Stimulated activated CD8-positive, alpha-beta memory T cell treated with anti-CD3 and anti-CD28 coated beads, Interleukin-4, amount 100 ng/mL, for 4 hours (primary cell): ENCODE measurements around the gene EPB41L4B.
A peak's percentile ranks its signal among the peaks of the same experiment; 100 is the strongest.
"Not testable (repeated sequence)": the region's sequence is repeated elsewhere in the genome, so short reads cannot be mapped to it uniquely, and the experiment has no call there.

Source experiments
- DNase-seq, 2 donors: peaks; one replicate each; pipeline ENCODE4 v3.0.0-alpha.2; 2020; ENCODE audit warnings: low read depth in 2 of 2, low spot score in 1 of 2

EPB41L4B gene

DNA sequence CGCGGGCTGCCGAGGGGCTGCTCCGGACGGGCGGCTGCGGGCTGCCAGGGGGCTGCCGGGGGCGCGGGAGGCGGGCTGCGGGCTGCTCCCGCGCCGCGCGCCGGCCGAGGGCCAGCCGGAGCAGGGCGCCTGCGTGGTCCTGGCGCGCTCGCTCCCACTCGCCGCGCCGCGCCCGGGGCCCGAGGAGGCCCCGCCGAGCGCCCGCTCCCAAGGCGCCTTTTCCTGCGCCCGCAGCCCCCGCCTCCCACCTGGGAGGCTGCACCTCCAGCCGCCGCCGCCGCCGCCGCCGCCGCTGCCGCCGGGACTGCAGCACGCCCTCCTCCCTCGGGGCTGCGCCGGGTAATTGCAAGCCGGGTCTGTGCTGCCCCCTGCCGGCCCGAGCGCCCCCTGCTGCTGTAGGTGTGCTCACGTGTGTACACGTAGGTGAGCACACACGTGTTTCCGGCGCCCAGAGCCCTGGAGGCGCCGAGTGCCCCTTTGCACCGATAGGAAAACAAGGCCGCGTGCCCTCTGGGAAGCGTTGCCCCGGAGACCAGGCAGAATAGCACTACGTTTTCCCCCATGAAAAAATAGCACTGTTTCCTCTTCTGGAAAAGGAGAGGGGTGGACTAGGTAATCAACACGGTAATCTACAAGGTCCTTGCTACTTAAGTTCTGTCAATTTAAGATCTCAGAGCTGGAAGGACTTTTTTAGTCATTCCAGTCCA is at the start of gene EPB41L4B:
Gene EPB41L4B, minus strand, starts transcription at position 318 of the 707 bp plus-strand sequence. CDS start 613 bp downstream, outside the sequence.
- DNase-seq = peak; percentile 57 to 68

GRCh38 chr9:109369285-109369684 is 48.4 kb upstream of the EPB41L4B start:
- no peak for DNase-seq

DNA sequence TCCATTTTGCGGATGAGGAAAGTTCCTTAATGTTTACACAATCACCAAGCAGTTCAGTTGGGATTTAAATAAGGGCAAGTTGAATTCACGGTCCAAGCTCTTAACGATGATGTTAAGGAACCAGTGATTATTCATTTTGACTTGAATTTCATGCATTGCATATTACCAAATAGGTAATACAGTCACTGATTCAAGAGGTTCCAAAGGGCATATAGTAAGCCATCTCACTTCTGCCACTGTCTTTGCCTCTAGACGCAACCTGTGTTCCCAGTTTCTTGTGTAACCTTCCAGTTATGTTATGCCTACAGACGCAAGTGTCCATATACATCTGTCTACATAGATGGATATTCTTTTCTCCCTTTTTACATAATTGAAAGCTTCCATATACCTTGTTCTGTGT is 39.9 kb upstream of the EPB41L4B start:
- no peak for DNase-seq

- DNase-seq = not testable (repeated sequence)
These were observed 38.2 kb upstream of the EPB41L4B start for GRCh38 chr9:109358968-109359603.

DNA sequence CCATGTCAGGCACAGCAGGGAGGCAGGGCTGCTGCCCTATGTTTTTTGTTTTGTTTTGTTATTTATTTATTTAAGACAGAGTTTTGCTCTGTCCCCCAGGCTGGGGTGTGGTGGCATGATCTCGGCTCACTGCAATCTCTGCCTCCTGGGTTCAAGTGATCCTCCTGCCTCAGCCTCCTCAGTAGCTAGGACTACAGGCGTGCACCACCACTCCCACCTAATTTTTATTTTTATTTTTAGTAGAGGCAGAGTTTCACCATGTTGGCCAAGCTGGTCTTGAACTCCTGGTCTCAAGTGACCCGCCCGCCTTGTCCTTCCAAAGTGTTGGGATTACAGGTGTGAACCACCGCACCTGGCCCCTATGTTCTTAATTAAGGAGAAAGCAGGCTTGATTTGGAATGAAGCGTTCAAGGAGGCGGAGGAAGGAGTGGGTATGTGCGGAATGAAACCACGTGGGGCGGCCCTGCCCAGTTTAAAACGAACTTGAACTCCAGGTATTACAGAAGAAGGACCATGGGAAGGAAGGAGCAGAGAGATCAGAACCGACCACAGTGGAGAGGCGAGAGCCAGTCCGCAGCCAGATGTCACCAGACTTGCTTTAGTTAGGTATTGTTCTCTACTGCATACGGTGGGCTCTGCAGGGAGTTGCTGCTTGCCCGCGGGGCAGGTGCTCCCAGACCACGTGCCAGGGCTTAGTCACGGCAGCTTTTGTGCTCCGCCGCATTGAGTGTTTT is 34.9 kb upstream of the EPB41L4B start:
- DNase-seq = no peak

DNA sequence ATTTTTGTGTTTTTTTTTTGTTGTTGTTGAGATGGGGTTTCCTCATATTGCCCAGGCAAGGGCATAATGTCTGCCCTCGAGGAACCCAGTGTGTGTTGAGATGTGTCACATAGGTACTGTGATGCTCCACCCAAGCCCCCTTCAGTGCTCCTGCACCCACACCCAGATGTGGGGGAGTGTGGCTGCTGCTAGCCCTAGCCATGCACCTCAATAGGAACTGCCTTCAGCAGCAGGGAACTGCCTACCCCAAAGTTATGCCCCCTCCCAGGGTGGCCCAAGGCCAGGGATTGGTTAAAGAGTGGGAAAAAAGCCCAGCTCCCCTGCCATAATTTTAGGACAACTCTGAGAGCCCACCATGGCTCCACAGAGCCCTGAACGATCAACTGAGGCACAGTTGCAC is 33.3 kb upstream of the EPB41L4B start:
- DNase-seq = no peak

DNA sequence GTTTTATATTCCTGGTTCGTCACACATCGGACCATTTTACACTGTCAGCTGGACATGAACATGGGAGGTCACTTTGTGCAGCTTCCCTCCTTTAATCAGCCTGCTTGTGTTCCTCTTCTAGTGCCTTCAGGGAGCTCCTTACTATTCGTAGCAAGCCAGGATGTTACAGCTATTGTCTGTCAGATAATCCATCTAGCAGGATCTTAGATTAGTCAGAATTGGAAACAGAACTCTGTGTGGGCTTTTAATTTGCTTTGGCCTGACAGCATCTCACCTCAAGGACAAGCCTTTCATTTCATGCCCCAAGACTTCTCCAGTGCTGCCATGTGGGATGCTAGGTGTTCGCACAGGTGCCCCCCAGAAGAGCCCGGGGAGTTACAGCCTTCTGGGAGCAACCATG is 30.2 kb upstream of the EPB41L4B start:
- no peak for DNase-seq

DNA sequence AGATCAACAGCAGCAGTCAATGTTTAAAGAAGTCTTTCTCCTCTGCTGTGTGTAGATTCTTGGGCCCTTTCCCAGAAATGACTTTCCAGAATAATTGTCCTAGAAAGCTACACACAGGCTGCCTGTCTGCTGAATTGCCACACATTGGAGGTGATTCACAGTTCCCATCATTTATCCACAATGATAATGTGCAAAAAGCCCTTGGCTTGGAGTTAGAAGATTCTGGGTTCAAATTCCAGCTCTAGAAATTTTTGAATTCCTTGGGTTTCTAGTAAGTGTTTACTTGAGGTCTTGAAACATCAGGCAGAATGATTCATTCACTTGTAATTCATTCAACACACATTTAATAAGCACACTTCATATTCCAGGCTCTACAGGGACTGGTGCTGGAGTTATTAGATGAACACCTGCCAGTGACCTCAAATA is 28.6 kb upstream of the EPB41L4B start:
- no peak for DNase-seq

- no peak for DNase-seq
These were observed 26.0 kb upstream of the EPB41L4B start for GRCh38 chr9:109346904-109347303.

DNA sequence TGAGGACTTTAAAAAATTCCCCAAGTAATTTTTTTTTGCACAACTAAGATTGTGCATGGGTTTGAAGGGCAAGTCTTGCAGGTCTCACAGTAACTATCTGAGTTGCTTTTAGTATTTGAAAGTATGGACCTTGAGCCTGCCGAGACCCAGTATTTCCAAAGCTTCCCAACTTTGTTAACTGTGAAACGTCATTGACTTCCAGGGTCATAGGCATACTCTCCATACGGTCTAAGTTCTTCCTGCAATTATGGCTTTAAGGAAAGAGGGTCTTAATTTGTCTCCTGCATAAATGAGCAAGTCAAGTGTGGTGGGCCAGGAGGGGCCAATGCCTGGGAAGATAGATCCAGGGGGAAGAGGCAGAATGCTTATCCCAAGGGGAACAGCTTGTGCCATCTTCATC is 24.0 kb upstream of the EPB41L4B start:
- no peak for DNase-seq

GRCh38 chr9:109342878-109343277 is 22.0 kb upstream of the EPB41L4B start:
- DNase-seq = no peak

DNA sequence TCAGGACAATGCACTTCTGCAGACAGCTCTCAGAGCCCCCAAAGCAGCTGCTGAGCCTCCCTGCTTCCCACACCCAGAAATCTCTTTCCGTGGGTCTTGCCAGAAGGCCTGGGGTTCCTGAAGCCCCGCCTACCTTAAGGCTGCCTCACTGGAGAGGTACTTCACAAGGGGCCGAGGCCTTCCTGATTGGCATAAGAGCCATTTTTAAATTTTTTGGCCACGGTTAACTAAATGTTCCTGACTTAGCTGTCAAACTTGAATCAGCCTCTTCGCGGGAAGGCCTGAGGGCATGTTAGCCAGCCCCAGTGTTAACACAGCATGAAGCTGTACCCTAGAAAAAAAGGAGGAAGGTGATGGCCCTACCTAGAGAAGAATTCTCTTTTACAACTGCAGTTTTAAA is 20.7 kb upstream of the EPB41L4B start:
- no peak for DNase-seq

DNA sequence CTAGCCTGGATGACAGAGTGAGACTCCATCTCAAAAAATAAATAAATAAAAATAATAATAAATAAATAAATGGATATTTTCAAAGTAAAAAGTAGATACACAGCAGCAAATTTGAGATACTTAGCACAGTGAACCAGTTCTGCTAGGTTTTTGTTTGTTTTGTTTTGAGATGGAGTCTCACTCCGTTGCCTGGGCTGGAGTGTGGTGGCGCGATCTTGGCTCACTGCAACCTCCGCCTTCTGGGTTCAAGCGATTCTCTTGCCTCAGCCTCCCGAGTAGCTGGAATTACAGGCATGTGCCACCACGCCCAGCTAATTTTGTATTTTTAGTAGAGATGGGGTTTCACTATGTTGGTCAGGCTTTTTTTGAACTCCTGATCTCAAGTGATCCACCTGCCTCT is 20.1 kb upstream of the EPB41L4B start:
- not testable (repeated sequence) for DNase-seq

GRCh38 chr9:109336409-109336808 is 15.6 kb upstream of the EPB41L4B start:
- no peak for DNase-seq

GRCh38 chr9:109335929-109336328 is 15.1 kb upstream of the EPB41L4B start:
- DNase-seq = no peak

DNA sequence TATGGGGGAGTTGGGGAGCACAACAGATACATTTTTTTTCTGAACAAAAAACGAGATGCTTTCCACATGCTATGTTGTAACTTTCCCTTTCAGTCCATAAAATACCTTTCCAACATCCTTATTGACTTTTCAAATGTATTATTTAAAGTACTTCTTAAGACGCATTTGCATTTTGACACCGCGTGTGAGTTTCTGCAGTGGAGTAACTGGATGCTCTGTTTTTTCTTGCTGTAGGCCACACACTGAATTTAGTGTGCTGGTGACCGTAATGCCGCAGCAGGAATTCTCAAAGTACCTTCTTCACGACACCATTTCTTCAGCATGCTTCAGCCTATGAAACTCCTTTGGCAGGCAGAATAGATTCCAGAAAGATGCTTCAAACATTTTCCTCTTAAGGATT is 14.3 kb upstream of the EPB41L4B start:
- DNase-seq = no peak

GRCh38 chr9:109331353-109331752 is 10.5 kb upstream of the EPB41L4B start:
- no peak for DNase-seq

DNA sequence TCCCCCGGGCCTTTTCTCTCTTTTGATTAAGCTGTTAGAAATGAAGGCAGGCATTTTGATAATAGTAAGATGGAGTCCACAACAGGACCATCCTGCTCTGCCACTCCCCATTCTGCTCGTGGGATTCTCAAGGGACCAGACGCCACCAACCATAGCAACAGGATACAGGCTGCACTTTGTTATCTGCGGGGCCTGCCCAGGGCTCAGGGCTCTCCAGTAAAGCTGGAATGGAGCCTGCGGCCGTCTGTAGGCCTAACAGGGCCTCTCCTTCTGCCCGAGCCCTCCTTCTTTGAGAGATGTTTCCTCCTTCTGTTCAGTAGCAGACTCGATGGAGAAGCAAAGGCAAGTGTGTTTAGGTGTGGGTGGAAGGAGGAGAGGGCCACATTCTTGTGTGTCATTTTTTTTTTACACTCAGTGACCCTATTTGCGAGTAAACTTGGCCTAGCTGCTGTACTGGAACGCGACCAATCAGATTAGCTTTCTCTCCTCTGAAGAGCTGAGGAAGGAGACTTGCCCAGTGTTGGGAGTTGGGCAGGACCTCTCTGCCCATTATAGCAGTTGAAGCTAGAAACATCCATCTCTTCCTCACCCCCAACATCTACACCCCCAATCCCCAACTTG is 8.9 kb upstream of the EPB41L4B start:
- no peak for DNase-seq

- no peak for DNase-seq
These were observed 8.2 kb upstream of the EPB41L4B start for GRCh38 chr9:109328978-109329637.

- no peak for DNase-seq
These were observed 4.2 kb upstream of the EPB41L4B start for GRCh38 chr9:109325089-109325488.

GRCh38 chr9:109323771-109324170 is 2.9 kb upstream of the EPB41L4B start:
- DNase-seq = no peak
